GM18499 (cell line): Measurements from ENCODE around the gene ILF3.
"Not testable (repeated sequence)": the region's sequence is repeated elsewhere in the genome, so short reads cannot be mapped to it uniquely, and the experiment has no call there.

Source experiments
- ATAC-seq: cut with Tn5 transposase; IDR thresholded peaks from one replicate; pipeline ENCODE4 v1.9.1; 2021; ENCODE audit warnings: moderate number of reproducible peaks; ENCODE audit not compliant: insufficient read depth, unreplicated experiment

ILF3 gene

GRCh38 chr19:10641248-10641647 is 12.9 kb upstream of the ILF3 start:
- no peak for ATAC-seq

GRCh38 chr19:10642473-10643171 is 11.5 kb upstream of the ILF3 start:
- ATAC-seq: no peak

- no peak for ATAC-seq
These were observed 10.8 kb upstream of the ILF3 start for GRCh38 chr19:10643172-10643967.

- no peak for ATAC-seq
These were observed 10.2 kb upstream of the ILF3 start for GRCh38 chr19:10643968-10644259.

GRCh38 chr19:10644260-10645007 is 9.7 kb upstream of the ILF3 start:
- ATAC-seq: no peak

GRCh38 chr19:10646456-10647159 is 7.5 kb upstream of the ILF3 start:
- ATAC-seq: no peak

- no peak for ATAC-seq
These were observed 5.8 kb upstream of the ILF3 start for GRCh38 chr19:10648360-10648759.

GRCh38 chr19:10651851-10652250 is 2.3 kb upstream of the ILF3 start:
- ATAC-seq: no peak

- no peak for ATAC-seq
These were observed 739 bp upstream of the ILF3 start for GRCh38 chr19:10653482-10653731.

GRCh38 chr19:10654610-10655456 is 687 bp downstream of the ILF3 start:
- no peak for ATAC-seq

GRCh38 chr19:10655457-10656312 is 1.5 kb downstream of the ILF3 start:
- ATAC-seq: no peak

- no peak for ATAC-seq
These were observed 6.2 kb downstream of the ILF3 start for GRCh38 chr19:10660346-10660745.

- no peak for ATAC-seq
These were observed 7.8 kb downstream of the ILF3 start for GRCh38 chr19:10661946-10662345.

- no peak for ATAC-seq
These were observed 8.5 kb downstream of the ILF3 start for GRCh38 chr19:10662384-10663251.

- not testable (repeated sequence) for ATAC-seq
These were observed 9.1 kb downstream of the ILF3 start for GRCh38 chr19:10663252-10663563.

GRCh38 chr19:10667867-10668266 is 13.7 kb downstream of the ILF3 start:
- no peak for ATAC-seq

- no peak for ATAC-seq
These were observed 15.1 kb downstream of the ILF3 start for GRCh38 chr19:10669246-10669645.

- no peak for ATAC-seq
These were observed 16.0 kb downstream of the ILF3 start for GRCh38 chr19:10670182-10670581.
